ENCODE measurements around the gene ZC3HAV1.

GRCh38 chr7:139078911-139079310 is 30.6 kb downstream of the ZC3HAV1 start:
- TF ChIP-seq CTCF (conservative IDR thresholded peaks at IDR 0.05; ENCODE audit: low read length) (no peak), EZH2phosphoT487 (IDR thresholded peaks at IDR 0.05; ENCODE audit: borderline replicate concordance, low read depth, low read length) (no peak)

Data from OCI-LY7 (cell line).